Fibroblast of lung (primary cell): ENCODE results near the gene OR6V1. TPM values are rescaled to one million over a fixed set of nuclear protein-coding genes. Genes with fewer than 3 reads are reported as not detected.

Experiments used
- DNase-seq, 2 donors: peaks; one replicate each; pipeline versions ENCODE4 v3.0.0 to v3.0.0-alpha.2; 2010; ENCODE audit warnings: low read depth in 2 of 2
- H2AFZ ChIP-seq: 2 replicates; pipeline ENCODE4 v1.5.1; 2012; ENCODE audit warnings: low read length, control low read depth, inconsistent platforms
- H3K27ac ChIP-seq: 2 replicates; pipeline ENCODE4 v1.5.1; 2011; ENCODE audit warnings: low read length, control low read depth; ENCODE audit not compliant: insufficient read depth
- H3K27me3 ChIP-seq: 2 replicates; pipeline ENCODE4 v1.5.1; 2011; ENCODE audit warnings: mild to moderate bottlenecking, low read length; ENCODE audit not compliant: control insufficient read depth, insufficient read depth
- H3K36me3 ChIP-seq: 2 replicates; pipeline ENCODE4 v1.5.1; 2011; ENCODE audit warnings: low read length; ENCODE audit not compliant: control insufficient read depth, insufficient read depth
- H3K4me1 ChIP-seq: 2 replicates; pipeline ENCODE4 v1.5.1; 2011; ENCODE audit warnings: low read length; ENCODE audit not compliant: control insufficient read depth, insufficient read depth; ENCODE audit errors: extremely low read depth
- H3K4me2 ChIP-seq: 2 replicates; pipeline ENCODE4 v1.5.1; 2011; ENCODE audit warnings: low read length, control low read depth; ENCODE audit not compliant: insufficient read depth; ENCODE audit errors: extremely low read depth
- H3K4me3 ChIP-seq, 4 experiments: fragments of 200-600 bp in 1 of 4; sonication (generic) in 1 of 4; replicated peaks in 1 of 4; 2 replicates each; pipeline ENCODE4 v1.5.1; 2011 to 2016; ENCODE audit warnings: low read length in 4 of 4, low read depth in 3 of 4, mild to moderate bottlenecking in 3 of 4, control low read depth in 2 of 4, inconsistent platforms in 1 of 4, mixed read lengths in 1 of 4; ENCODE audit not compliant: insufficient read depth in 1 of 4; ENCODE audit errors: control extremely low read depth in 1 of 4
- H3K79me2 ChIP-seq: 2 replicates; pipeline ENCODE4 v1.5.1; 2012; ENCODE audit warnings: mild to moderate bottlenecking, low read length, inconsistent platforms; ENCODE audit not compliant: control insufficient read depth, insufficient read depth
- H3K9ac ChIP-seq: 2 replicates; pipeline ENCODE4 v1.5.1; 2011; ENCODE audit warnings: mild to moderate bottlenecking, low read length, control low read depth; ENCODE audit not compliant: insufficient read depth
- H3K9me3 ChIP-seq: 2 replicates; pipeline ENCODE4 v1.5.1; 2012; ENCODE audit warnings: low read depth, low read length; ENCODE audit not compliant: control insufficient read depth, insufficient read depth
- H4K20me1 ChIP-seq: 2 replicates; pipeline ENCODE4 v1.5.1; 2011; ENCODE audit warnings: low read length; ENCODE audit not compliant: control insufficient read depth, insufficient read depth; ENCODE audit errors: extremely low read depth
- EZH2 ChIP-seq: IDR thresholded peaks from 2 replicates; pipeline ENCODE4 v1.5.1; 2012; ENCODE audit warnings: low read length, control low read depth, mild to moderate bottlenecking; ENCODE audit errors: missing control alignments
- polyA plus RNA-seq, 2 donors: library from polyadenylated mRNA; depleted of rRNA in 1 of 2; stranded (reverse) in 1 of 2; unstranded in 1 of 2; fragments of >200 nt; gene quantifications; 2 replicates each; pipeline ENCODE4 v1.2.1, GENCODE V29; 2011 to 2012; ENCODE audit warnings: missing spikeins in 1 of 2
- total RNA-seq: library from RNA; depleted of rRNA; stranded (reverse); fragments of >200 nt; gene quantifications from 2 replicates; pipeline ENCODE4 v1.2.1, GENCODE V29; 2014
- TF ChIP-seq, protein P1 (sequence below), 2 donors: IDR thresholded peaks in 1 of 2; conservative IDR thresholded peaks in 1 of 2; 1 replicate in 1 of 2; 2 replicates in 1 of 2; pipeline ENCODE4 v1.5.1; 2011 to 2012; ENCODE audit warnings: low read length in 2 of 2, control low read depth in 1 of 2, inconsistent platforms in 1 of 2, low read depth in 1 of 2, mild to moderate bottlenecking in 1 of 2

The OR6V1 gene
- total and polyA plus RNA-seq, 2 donors (not counting 1 experiment from before 2014, with no cell fraction given): not detected

DNA sequence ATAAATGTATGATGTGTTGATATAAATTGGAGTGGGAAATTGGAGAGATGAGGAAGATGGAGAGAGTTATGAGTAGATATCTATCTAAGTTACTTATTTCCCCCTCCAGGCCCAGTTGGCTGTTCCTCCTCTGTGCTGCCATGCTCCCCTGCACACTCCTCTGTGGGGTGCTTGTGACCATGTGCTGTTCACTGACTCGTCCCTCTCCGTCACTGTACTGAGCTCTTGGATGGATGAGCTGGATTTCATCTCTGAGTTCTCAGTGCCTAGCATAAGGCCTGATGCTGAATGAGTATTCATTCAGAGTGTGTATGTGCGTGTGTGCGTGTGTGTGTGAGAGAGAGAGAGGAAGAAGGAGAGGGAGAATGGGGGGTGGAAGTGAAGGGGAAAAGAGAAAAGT, 39.7 kb upstream of the OR6V1 start:
- no peak overlapping the region for H3K4me3 ChIP-seq
- no peak overlapping the region for H3K9ac ChIP-seq
- TF ChIP-seq, protein P1, sequence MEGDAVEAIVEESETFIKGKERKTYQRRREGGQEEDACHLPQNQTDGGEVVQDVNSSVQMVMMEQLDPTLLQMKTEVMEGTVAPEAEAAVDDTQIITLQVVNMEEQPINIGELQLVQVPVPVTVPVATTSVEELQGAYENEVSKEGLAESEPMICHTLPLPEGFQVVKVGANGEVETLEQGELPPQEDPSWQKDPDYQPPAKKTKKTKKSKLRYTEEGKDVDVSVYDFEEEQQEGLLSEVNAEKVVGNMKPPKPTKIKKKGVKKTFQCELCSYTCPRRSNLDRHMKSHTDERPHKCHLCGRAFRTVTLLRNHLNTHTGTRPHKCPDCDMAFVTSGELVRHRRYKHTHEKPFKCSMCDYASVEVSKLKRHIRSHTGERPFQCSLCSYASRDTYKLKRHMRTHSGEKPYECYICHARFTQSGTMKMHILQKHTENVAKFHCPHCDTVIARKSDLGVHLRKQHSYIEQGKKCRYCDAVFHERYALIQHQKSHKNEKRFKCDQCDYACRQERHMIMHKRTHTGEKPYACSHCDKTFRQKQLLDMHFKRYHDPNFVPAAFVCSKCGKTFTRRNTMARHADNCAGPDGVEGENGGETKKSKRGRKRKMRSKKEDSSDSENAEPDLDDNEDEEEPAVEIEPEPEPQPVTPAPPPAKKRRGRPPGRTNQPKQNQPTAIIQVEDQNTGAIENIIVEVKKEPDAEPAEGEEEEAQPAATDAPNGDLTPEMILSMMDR (conservative IDR thresholded peaks at IDR 0.05 in 1 of 2, IDR thresholded peaks at IDR 0.05 in 1 of 2; ENCODE audit: low read depth in 1 of 2, low read length in 2 of 2): no peak
- TF ChIP-seq EZH2: no peak
- no peaks in the 10 kb centered on the region for H3K4me1 ChIP-seq
- H3K27me3 ChIP-seq: no peaks in the 10 kb centered on the region
- no peaks in the 10 kb centered on the region for H4K20me1 ChIP-seq
- no peak overlapping the region for H3K27ac ChIP-seq
- H3K4me2 ChIP-seq: no peak overlapping the region
- H3K79me2 ChIP-seq: no peaks in the 10 kb centered on the region
- H3K36me3 ChIP-seq: no peaks in the 10 kb centered on the region
- no peaks in the 10 kb centered on the region for H3K9me3 ChIP-seq
- H2AFZ ChIP-seq: no peak overlapping the region
- DNase-seq: no peak

- Histone ChIP-seq H2AFZ (no peak overlapping the region), H3K4me2 (peak overlapping the region; percentile 33), H3K4me3 (no peak overlapping the region), H3K4me1 (no peaks in the 10 kb centered on the region), H3K9me3 (no peaks in the 10 kb centered on the region), H3K27me3 (no peaks in the 10 kb centered on the region), H4K20me1 (no peaks in the 10 kb centered on the region), H3K9ac (no peak overlapping the region), H3K79me2 (no peaks in the 10 kb centered on the region), H3K36me3 (no peaks in the 10 kb centered on the region), H3K27ac (no peak overlapping the region)
- no peak for TF ChIP-seq EZH2
- TF ChIP-seq, protein P1 (conservative IDR thresholded peaks at IDR 0.05 in 1 of 2, IDR thresholded peaks at IDR 0.05 in 1 of 2; ENCODE audit: low read depth in 1 of 2, low read length in 2 of 2): no peak
- DNase-seq: no peak
Measured at GRCh38 chr7:143013473-143013872, 38.7 kb upstream of the OR6V1 start.

DNA sequence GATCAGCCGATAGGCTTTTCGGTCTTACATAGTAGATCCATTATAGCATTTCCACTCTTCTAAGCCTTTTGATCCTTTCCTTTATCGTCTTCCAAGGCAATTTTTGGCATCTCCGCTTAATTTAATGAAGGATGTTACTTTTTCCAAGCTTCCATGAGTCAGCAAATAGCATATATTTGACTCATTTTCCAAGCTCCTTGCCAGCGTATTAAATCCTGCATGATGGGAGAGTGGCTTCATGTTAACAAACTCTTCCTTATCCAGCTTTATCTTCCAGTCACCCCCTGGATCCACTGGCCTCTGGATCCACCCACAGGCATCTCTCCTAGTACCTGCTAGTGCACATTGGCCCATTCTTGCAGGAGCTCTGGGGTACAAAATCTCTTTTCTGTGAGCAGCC, 38.2 kb upstream of the OR6V1 start:
- Histone ChIP-seq H4K20me1 (no peaks in the 10 kb centered on the region), H3K4me1 (no peaks in the 10 kb centered on the region), H3K79me2 (no peaks in the 10 kb centered on the region), H3K27me3 (no peaks in the 10 kb centered on the region), H3K9ac (no peak overlapping the region), H3K36me3 (no peaks in the 10 kb centered on the region), H3K4me3 (no peak overlapping the region), H3K4me2 (no peak overlapping the region), H3K27ac (no peak overlapping the region), H3K9me3 (no peaks in the 10 kb centered on the region), H2AFZ (no peak overlapping the region)
- TF ChIP-seq EZH2: no peak
- TF ChIP-seq, protein P1 (conservative IDR thresholded peaks at IDR 0.05 in 1 of 2, IDR thresholded peaks at IDR 0.05 in 1 of 2; ENCODE audit: low read depth in 1 of 2, low read length in 2 of 2): no peak
- peak; percentile 79 to 89 for DNase-seq
